GM23248 (cell line): ENCODE data around the gene CD47. TPM values are rescaled to one million over a fixed set of nuclear protein-coding genes. Genes with fewer than 3 reads are reported as not detected.

Source experiments
- DNase-seq: peaks from one replicate; pipeline ENCODE4 v3.0.0-alpha.2; 2015
- H2AFZ ChIP-seq: fragments of 200-600 bp; sonication (generic); 2 replicates; pipeline ENCODE4 v1.6.1; 2016; ENCODE audit warnings: antibody characterized with exemption
- H3F3A ChIP-seq: fragments of 200-600 bp; sonication (generic); 2 replicates; pipeline ENCODE4 v1.6.1; 2016; ENCODE audit warnings: mild to moderate bottlenecking, antibody characterized with exemption, mixed run types; ENCODE audit not compliant: insufficient read depth
- H3K27ac ChIP-seq: fragments of 200-600 bp; sonication (generic); 2 replicates; pipeline ENCODE4 v1.5.1; 2016; ENCODE audit warnings: mild to moderate bottlenecking
- H3K27me3 ChIP-seq: fragments of 200-600 bp; sonication (generic); replicated peaks from 2 replicates; pipeline ENCODE4 v1.6.1; 2016; ENCODE audit warnings: mild to moderate bottlenecking; ENCODE audit not compliant: insufficient read depth
- H3K36me3 ChIP-seq: fragments of 200-600 bp; sonication (generic); 2 replicates; pipeline ENCODE4 v1.6.1; 2016; ENCODE audit warnings: low read depth, mild to moderate bottlenecking
- H3K4me1 ChIP-seq: fragments of 200-600 bp; sonication (generic); 2 replicates; pipeline ENCODE4 v1.6.1; 2016; ENCODE audit warnings: mild to moderate bottlenecking; ENCODE audit not compliant: insufficient read depth
- H3K4me2 ChIP-seq: fragments of 200-600 bp; sonication (generic); one replicate; pipeline ENCODE4 v1.6.1; 2016; ENCODE audit warnings: mild to moderate bottlenecking; ENCODE audit not compliant: unreplicated experiment
- H3K4me3 ChIP-seq: fragments of 200-600 bp; sonication (generic); 2 replicates; pipeline ENCODE4 v1.5.1; 2016; ENCODE audit warnings: mild to moderate bottlenecking
- H3K79me2 ChIP-seq: fragments of 200-600 bp; sonication (generic); 2 replicates; pipeline ENCODE4 v1.6.1; 2016; ENCODE audit warnings: mild to moderate bottlenecking; ENCODE audit not compliant: insufficient read depth
- H3K9ac ChIP-seq: fragments of 200-600 bp; sonication (generic); 2 replicates; pipeline ENCODE4 v1.6.1; 2016; ENCODE audit warnings: mild to moderate bottlenecking
- H3K9me2 ChIP-seq: fragments of 200-600 bp; sonication (generic); 2 replicates; pipeline ENCODE4 v1.6.1; 2016; ENCODE audit warnings: mixed run types, mild to moderate bottlenecking, moderate library complexity; ENCODE audit not compliant: insufficient read depth
- H3K9me3 ChIP-seq: fragments of 200-600 bp; sonication (generic); one replicate; pipeline ENCODE4 v1.6.1; 2017; ENCODE audit warnings: low read depth
- H4K20me1 ChIP-seq: fragments of 200-600 bp; sonication (generic); 2 replicates; pipeline ENCODE4 v1.6.0; 2016; ENCODE audit not compliant: insufficient read depth
- EZH2 ChIP-seq: fragments of 200-600 bp; sonication (generic); IDR thresholded peaks from 2 replicates; pipeline ENCODE4 v1.6.1; 2018; ENCODE audit warnings: antibody characterized with exemption, mild to moderate bottlenecking; ENCODE audit not compliant: insufficient read depth, poor library complexity, severe bottlenecking
- EZH2phosphoT487 ChIP-seq: fragments of 200-600 bp; sonication (generic); IDR thresholded peaks from 2 replicates; pipeline ENCODE4 v1.6.1; 2018; ENCODE audit warnings: antibody characterized with exemption, moderate library complexity, mild to moderate bottlenecking, low read depth; ENCODE audit not compliant: insufficient read depth
- WGBS, 2 experiments: methylation state at CpG; one replicate each; pipeline ENCODE4 v1.1.6; 2015 to 2017; ENCODE audit warnings: low lambda C conversion rate in 2 of 2, low coverage in 1 of 2; ENCODE audit errors: missing lambda C conversion rate in 2 of 2; 5-methylcytosine and 5-hydroxymethylcytosine counted together
- in situ Hi-C: fragments of 300-500 bp; cut with MboI; formaldehyde crosslinking; loops from 2 replicates; pipeline ENCODE4 v1.15.0; 2020
- polyA plus RNA-seq: library from polyadenylated mRNA; unstranded; fragments of >200 nt; fragmentation: Nextera tagmentation; extraction: Ambion mirVana; gene quantifications from 2 replicates; pipeline ENCODE4 v1.2.1, GENCODE V29; 2016
- total RNA-seq: library from RNA; depleted of rRNA; stranded (reverse); fragments of >200 nt; shearing (Covaris generic); gene quantifications from 2 replicates; pipeline ENCODE4 v1.2.3, GENCODE V29; 2014

CD47 gene
- total and polyA plus RNA-seq, 2 experiments from 2014 or later = 97.3 to 120 TPM

- no peak overlapping the region for H3K9ac ChIP-seq
- peaks cover 79% of the 10 kb centered on the region for H3K79me2 ChIP-seq
These were observed 11.0 kb downstream of the CD47 start for GRCh38 chr3:108079877-108080276.

DNA sequence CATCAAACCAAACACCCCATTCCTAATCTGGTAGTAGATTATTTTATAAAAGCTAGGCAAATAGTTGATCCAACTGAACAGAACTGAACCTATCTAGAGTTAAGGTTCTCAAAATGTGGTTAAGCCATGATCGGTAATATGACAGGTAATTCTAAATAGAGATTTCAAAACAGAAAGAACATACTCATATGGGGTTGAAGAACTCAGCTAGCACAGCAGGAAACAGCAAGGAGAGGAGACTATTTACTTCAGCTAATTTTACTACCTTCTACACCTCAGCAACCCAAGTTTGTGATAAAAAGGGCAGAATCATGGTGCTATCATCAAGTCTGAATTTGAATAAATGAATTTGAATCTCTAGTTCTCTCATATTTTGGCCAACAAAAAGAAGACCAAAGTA is 11.8 kb downstream of the CD47 start:
- no peak for DNase-seq
- no peaks in the 10 kb centered on the region for H3K27me3 ChIP-seq
- H2AFZ ChIP-seq = no peak overlapping the region
- H3K79me2 ChIP-seq = peaks cover 71% of the 10 kb centered on the region
- no peak overlapping the region for H3K9ac ChIP-seq
- H3F3A ChIP-seq = peaks cover 23% of the 10 kb centered on the region
- no peaks in the 10 kb centered on the region for H3K9me2 ChIP-seq
- H3K9me3 ChIP-seq = no peaks in the 10 kb centered on the region
- in situ Hi-C loops = no loop called here
- TF ChIP-seq EZH2 (no peak), EZH2phosphoT487 (no peak)
- H3K36me3 ChIP-seq = peaks cover 8% of the 10 kb centered on the region; the same call in 1 of the 2 replicates
- no peaks in the 10 kb centered on the region for H4K20me1 ChIP-seq
- H3K4me3 ChIP-seq = no peak overlapping the region
- peaks cover 4% of the 10 kb centered on the region for H3K4me1 ChIP-seq
- H3K27ac ChIP-seq = no peak overlapping the region
- 100% methylated on average over 1 of the region's 1 CpG for WGBS, 2 experiments
- H3K4me2 ChIP-seq = no peak overlapping the region

More at GRCh38 chr3:108079877-108080276, 11.0 kb downstream of the CD47 start:
- WGBS, 2 experiments = 90 to 92% methylated on average over 5 of the region's 5 CpGs
- Histone ChIP-seq H3K9me3 (no peaks in the 10 kb centered on the region), H3K36me3 (peaks cover 8% of the 10 kb centered on the region; the same call in 1 of the 2 replicates), H4K20me1 (no peaks in the 10 kb centered on the region), H2AFZ (no peak overlapping the region), H3K4me2 (no peak overlapping the region), H3K27me3 (no peaks in the 10 kb centered on the region), H3K27ac (no peak overlapping the region), H3K4me1 (no peaks in the 10 kb centered on the region), H3F3A (peaks cover 16% of the 10 kb centered on the region), H3K9me2 (no peaks in the 10 kb centered on the region), H3K4me3 (no peak overlapping the region)
- no peak for TF ChIP-seq EZH2
- TF ChIP-seq EZH2phosphoT487 = no peak
- no peak for DNase-seq
- in situ Hi-C loops = no loop called here

GRCh38 chr3:108076564-108076963 is 14.3 kb downstream of the CD47 start:
- no peaks in the 10 kb centered on the region for H3K27me3 ChIP-seq
- peaks cover 8% of the 10 kb centered on the region; the same call in 1 of the 2 replicates for H3K36me3 ChIP-seq
- H3K4me3 ChIP-seq = no peak overlapping the region
- H3K4me2 ChIP-seq = no peak overlapping the region
- no peaks in the 10 kb centered on the region for H4K20me1 ChIP-seq
- 65 to 79% methylated on average over 2 of the region's 2 CpGs for WGBS, 2 experiments
- H2AFZ ChIP-seq = no peak overlapping the region
- no peaks in the 10 kb centered on the region for H3K9me2 ChIP-seq
- H3K4me1 ChIP-seq = peaks cover 13% of the 10 kb centered on the region
- in situ Hi-C loops = no loop called here
- H3K27ac ChIP-seq = no peak overlapping the region
- peaks cover 57% of the 10 kb centered on the region for H3K79me2 ChIP-seq
- H3F3A ChIP-seq = peaks cover 32% of the 10 kb centered on the region
- TF ChIP-seq EZH2phosphoT487 (no peak), EZH2 (no peak)
- no peaks in the 10 kb centered on the region for H3K9me3 ChIP-seq
- no peak overlapping the region for H3K9ac ChIP-seq
- peak; percentile 19 for DNase-seq

- in situ Hi-C loops = no loop called here
- H3K4me1 ChIP-seq = peaks cover 13% of the 10 kb centered on the region
- peak; percentile 89 for DNase-seq
- peak overlapping the region; percentile 81 for H3K27ac ChIP-seq
- peak overlapping the region; percentile 69 for H3K4me2 ChIP-seq
- H3K4me3 ChIP-seq = peak overlapping the region; percentile 33; the same call in 1 of the 2 replicates
- peaks cover 38% of the 10 kb centered on the region for H3K79me2 ChIP-seq
- no peaks in the 10 kb centered on the region for H3K27me3 ChIP-seq
- H3K9me3 ChIP-seq = no peaks in the 10 kb centered on the region
- peak overlapping the region; percentile 37; the same call in 1 of the 2 replicates for H3K9ac ChIP-seq
- peaks cover 8% of the 10 kb centered on the region; the same call in 1 of the 2 replicates for H3K36me3 ChIP-seq
- peaks cover 32% of the 10 kb centered on the region for H3F3A ChIP-seq
- no peaks in the 10 kb centered on the region for H3K9me2 ChIP-seq
- WGBS, 2 experiments = 9 to 12% methylated on average over 5 of the region's 5 CpGs
- peaks cover 2% of the 10 kb centered on the region; the same call in 1 of the 2 replicates for H4K20me1 ChIP-seq
- no peak overlapping the region for H2AFZ ChIP-seq
- TF ChIP-seq EZH2 (no peak), EZH2phosphoT487 (0 out of 2 replicates have a peak, but pooled peaks have one; percentile 35)
These were observed 16.9 kb downstream of the CD47 start for GRCh38 chr3:108073764-108074431.
